Middle frontal gyrus (tissue), 1 donor: ENCODE results near the gene DCUN1D1.

Source experiments
- DNase-seq: peaks from one replicate; pipeline ENCODE4 v3.0.0-alpha.2; 2015; ENCODE audit warnings: low spot score; ENCODE audit errors: extremely low spot score

Gene DCUN1D1

DNA sequence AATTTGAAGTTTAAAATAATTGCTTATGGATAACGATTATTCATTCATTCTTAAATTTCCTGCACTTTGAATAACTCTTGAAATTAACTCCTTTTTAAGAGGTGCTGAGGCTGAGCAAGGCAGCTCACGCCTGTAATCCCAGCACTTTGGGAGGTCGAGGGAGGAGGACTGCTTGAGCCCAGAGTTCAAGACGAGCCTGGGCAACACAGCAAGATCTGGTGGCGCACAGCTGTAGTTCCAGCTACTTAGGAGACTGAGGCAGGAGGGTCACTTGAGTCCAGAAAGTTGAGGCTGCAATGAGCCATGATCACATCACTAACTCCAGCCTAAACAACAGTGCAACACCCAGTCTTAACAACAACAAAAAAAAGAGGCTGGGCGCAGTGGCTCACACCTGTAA is 8.0 kb downstream of the DCUN1D1 start:
- DNase-seq: no peak

DNA sequence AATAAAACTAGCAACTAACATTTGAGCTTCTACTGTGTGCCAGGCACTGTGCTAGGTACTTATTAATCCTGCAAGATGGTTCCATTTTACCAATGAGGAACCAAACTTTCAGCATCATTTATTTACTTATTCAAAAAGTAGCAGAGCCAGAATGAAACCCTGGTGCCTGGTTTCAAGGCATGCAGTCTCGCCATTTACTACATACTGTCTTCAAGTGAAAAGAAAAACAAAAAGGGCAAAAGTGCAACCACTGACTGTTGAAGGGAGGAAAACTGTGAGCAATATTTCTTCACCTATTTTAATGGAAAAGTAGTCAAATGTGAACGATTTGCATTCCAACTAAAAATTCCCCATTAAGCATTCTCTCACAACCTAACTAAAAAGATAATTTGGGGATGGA is 8.7 kb downstream of the DCUN1D1 start:
- DNase-seq: no peak

DNA sequence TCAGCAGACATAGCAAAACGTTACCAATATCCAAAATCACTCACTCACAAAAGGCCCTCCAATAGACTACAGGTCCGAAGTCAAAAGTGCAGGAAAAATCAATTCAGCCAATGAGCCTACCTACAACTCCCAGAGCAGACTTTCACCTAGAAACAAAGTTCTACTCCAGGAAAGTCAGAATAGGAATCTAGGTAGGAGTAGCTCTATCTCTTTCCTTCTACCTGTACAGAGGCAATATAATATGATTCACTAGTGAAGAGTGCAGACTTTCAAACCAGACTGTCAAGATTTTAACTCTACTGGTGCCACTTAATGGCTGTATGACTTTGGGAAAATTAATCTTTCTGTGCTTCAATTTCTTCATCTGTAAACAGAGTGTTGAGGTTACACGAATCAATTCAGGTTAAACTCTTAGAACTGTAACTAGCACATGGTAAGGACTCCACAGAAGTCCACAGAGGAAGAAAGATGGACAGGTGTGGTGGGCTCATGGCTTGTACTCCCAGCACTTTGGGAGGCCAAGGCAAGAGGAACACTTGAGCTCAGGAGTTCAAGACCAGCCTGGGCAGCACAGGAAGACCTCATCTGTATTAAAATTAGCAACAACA is 9.4 kb downstream of the DCUN1D1 start:
- no peak for DNase-seq

DNA sequence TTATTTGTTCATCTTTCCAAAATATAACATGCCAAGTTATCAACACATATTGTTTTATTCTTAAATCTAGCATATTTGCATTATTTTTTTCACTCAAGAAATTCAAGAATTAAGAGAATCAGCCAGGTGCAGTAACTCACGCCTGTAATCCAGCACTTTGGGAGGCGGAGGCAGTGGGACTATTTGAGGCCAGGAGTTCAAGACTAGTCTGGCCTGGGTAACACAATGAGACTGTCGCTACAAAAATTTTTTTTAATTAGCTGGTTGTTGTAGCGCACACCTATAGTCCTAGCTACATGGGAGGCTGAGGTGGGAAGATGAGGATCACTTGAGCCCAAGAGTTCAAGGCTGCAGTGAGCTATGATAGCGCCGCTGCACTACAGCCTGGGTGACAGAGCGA is 10.5 kb downstream of the DCUN1D1 start:
- DNase-seq: no peak

DNA sequence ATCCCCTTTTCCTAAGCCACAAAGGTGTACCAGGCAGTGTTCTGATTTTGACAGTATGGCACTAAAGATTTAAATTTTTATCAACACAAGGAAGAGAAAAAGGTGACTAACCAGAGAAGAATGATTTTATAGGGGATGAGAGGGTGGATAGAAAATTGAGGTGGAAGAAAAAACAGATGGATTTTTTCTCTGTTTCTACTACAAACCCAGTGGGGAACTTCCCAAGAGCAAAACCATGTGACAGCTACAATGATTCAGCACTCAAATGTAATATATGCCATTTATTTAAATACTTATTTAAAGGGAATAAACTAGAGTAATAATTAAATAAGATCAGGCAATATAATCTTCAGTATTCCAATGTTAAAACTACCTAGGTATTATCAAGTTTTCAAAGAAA is 11.1 kb downstream of the DCUN1D1 start:
- no peak for DNase-seq

DNA sequence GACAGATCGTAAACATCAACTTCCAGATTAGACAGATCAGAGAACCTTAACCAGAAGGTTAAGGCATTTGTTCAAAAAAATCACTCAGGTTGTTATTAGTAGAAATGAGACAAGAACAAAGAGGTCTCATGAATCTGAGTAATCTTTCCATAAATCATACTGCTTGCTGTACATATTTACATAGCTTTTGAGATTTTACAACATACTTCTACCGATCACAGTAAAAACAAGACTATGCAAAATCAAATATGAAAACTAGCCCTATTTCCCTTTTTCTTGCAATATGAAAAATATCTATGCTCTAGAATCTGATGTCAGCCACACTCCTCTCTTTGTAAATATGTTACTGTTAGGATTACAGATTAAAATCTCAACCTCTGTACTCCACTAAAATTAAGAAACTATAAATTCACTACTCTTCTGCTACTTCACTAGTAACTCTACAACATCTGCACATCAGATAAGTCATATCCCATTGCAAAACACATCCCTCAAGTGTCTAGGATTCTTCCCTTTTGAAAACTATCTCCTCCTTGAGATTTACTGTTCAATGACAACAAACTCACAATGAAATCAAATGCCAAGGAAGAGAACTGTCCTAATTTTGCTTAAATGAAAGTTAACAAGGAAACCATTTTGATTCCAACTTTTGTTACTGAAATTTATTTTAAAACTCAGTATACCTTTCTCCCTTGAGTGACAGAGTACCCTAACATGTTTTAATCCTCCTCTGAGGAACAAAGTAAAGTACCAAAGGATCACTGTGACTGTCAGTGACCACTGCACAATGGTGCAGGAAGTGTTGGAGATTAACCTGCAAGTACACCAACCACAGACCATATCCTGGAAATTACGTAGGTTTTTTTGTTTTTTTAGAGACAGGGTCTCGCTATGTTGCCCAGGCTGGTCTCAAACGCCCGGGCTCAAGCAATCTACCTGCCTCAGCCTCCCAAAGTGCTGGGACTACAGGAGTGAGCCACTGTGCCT is 12.8 kb downstream of the DCUN1D1 start:
- no peak for DNase-seq

DNA sequence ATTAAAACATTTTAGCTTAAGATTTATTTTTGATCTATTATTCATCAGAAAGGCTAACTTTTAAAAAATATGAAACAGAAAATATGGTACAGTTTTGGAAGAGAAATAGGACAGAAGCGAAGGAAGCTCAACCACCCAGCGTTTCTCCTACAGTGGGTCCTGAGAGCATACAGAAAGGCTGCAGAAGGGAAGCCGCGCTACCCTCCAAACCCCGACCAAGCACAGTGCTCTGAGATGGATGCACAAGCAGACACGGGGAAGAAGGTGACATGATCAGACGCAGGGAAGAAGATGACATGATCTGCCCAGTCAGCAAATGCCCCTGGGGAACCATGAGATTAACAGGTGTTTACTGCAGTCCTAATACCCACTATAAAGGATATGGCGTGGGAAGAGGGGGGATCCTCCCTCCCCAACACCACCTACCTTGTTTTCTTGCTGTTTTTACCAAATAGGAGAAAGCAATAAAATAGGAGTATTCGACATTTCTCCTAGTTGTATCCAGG is 14.4 kb downstream of the DCUN1D1 start:
- no peak for DNase-seq

DNA sequence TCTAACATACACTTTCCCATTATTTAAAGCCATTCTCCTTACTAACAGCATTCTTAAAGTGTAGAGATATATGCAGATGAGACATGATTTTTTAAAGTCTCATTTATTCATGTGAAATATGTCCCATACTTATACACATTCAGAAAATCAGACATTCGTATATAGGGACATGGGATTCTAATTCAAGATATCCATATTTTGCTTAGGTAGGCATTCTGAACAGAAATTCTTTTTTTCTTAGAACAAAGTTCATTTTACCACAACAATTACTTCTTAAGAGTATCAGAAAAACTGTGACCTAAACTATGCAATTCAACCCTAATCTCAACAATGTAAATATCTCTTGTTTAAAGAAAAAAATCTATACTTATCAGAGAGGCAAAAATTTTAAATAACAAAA is 16.2 kb downstream of the DCUN1D1 start:
- DNase-seq: no peak

DNA sequence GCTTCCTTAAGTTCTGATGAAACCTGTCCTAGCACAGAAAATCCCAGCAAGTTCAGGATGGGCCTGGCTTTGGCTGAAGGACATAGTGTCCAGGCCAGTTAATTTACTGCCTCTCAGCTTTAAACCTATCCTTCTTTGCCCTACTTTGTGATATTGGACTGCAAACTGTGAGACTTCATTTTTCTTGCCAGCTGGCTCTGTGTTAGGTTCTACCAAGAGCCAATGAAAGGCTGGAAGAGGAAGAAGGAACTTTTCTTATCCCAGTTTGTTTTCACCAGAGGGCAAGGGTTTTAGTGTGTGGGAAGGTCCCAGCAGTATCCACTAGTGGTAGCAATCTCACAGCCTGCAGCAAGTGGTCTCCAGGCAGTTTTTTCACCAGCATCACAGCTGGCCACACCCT is 18.2 kb downstream of the DCUN1D1 start:
- DNase-seq: no peak

DNA sequence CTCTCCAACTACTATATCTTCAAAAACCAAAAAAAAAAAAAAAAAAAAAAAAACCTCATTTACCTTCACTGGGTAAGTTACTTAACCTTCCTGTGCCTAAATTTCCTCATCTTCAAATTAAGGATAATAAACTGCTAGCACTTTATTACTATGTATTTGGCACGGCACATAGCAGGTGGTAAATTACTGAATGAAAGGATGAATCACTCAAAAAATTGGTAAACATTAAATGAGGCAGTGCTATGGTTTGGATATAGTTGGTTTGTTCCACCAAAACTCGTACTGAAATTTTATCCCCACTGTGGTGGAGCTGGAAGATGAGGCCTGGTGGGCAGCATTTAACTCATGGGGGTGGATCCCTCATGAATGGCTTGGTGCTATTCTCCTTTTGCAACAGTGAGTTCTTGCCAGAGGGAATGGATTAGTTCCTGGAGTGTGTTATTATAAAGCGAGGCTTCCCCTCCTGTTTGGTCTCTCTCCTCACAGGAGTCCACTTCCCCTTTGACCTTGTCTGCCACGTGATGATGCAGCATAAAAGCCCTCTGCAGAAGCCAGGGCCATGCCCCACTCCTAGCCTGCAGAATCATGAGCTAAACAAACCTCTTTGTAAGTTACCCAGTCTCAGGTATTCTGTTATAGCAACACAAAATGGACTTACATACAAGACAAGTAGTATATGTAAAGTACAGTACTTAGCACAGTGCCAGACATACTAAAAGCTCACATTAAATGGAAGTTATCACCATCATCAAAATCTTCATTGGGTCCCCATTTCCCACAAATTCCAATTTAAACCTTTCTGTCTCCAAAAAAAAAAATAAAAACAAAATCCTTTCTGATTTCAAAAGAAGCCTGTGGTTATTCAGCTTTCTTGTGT is 20.6 kb downstream of the DCUN1D1 start:
- DNase-seq: no peak

DNA sequence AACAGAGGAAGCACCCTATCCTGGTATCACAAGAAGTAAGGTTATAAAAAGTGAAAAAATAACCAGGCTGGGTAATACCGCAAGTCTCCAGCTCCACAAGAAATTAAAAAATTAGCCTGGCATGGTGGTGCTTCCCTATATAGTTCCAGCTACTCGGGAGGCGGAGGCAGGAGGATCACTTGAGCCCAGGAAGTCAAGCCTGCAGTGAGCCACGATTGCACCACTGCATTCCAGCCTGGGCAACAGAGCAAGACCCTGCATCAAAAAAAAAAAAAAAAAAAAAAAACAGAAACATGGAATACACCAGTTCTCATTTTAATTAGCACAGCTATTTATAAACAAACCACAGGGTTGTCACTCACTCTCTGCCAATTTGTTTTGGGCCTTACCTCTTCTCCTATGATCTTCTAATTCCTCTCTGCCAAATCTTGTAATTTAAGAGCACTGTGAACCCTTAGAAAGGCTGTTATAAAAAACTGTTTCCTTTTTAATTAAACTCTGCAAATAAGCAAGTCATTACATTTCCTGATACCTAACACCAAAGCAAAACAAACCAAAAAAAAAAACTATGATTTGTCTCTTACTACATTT is 22.6 kb downstream of the DCUN1D1 start:
- no peak for DNase-seq

DNA sequence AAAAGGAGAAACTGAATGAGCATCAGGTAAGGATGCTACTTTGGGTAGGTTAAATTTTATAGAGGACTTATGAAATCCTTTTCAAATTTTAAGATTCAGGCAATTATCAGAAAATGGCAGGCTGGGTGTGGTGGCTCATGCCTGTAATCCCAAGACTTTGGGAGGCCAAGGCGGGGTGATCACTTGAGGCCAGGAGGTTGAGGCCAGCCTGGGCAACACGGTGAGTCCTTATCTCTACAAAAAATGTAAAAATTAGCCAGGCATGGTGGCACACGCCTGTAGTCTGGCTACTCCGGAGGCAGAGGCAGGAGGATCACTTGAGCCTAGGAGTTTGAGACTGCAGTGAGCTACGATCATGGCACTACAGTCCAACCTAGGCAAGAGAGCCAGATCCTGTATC is 23.1 kb downstream of the DCUN1D1 start:
- DNase-seq: no peak

DNA sequence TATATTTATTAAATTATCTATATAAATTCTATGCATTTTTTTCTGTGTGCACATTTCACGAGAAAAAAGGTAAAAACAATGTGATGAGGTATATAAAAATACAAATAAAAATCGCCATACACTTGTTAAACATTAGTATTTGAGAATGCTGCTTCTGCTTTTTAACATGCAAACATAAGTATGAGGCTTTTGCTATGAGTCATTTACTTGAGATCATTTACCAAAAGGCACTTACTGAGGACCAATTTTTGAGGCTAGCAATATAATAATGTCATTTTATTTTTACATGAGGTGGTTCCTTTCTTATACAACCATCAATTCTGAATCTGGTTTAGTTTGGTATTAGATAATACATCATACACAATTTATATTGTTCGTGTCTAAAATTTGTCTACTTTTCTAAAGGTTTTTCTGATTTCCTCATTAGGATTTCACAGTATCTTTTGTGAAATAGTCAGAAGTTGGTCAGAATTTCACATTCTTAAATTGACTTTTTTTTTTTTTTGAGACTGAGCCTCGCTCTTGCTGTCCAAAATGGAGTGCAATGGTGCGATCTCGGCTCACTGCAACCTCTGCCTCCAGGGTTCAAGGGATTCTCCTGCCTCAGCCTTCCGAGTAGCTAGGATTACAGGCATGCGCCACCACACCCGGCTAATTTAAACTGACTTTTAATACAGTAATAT is 25.6 kb downstream of the DCUN1D1 start:
- DNase-seq: no peak

DNA sequence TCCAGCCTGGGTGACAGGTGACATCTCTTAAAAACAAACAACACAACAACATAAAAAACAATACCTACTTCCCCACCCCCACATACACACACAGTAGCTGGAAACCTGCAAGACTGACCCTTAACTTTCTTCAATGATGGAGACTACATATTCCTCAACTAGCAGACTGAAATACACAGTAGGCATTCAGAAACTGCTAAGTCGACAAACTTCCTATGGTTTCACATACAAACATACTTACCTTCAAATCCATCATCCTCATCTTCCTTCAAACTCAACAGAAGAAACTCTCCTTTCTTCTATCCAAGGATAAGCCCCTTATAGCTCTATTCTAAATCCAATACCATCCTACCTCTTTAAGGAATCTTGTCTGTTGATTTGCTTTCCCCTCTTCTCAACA is 30.6 kb downstream of the DCUN1D1 start:
- DNase-seq: no peak

DNA sequence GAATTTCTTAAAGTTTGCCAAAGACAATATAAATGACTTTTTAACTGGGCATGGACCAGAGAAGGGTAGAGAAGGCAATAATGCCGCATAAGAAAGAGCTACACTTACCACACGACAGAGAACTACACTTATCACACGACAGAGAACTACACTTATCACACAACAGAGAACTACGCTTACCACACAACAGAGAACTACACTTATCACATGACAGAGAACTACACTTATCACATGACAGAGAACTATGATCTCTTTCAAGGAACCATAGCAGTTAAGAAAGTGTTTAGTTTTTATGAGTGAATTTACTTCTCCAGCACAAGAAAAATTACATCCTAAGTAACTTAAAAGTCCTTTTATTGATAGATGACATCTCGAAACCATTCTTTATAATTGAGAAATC is 32.0 kb downstream of the DCUN1D1 start:
- DNase-seq: no peak

DNA sequence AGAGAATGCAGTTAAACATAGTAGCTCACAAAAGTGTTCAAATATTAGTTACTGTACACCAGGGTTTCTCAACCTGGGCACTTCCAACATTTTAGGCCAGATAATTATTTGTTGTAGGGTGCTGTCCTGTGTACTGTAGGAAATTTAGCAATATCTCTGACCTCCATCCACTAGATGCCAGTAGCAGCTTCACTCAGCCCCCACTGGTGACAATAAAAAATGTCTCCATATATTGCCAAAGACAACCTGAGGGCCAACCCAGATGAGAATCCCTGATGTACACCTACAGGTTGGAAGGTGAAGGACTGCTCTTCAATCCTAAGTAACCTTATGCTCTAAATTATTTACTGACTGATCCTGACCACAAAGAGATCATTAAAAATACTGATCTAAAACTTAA is 32.5 kb downstream of the DCUN1D1 start:
- DNase-seq: no peak

DNA sequence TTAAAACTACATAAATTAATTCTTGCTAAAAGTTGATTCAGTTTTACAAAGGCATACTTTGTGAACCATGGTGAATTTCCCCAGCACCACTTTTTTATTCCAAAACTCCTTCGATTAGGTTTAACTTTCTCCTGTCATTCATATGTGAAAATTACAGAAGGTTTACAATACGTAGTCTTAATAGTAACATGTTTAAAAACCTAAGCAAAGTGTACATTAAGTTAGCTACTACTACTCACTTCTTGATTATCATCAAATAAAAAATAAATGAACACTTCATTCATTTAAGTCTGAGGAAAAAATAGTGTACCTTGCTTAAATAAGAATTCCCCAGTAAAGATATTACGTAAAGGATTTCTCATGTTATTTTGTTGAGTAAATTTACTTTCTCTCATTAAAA is 38.6 kb downstream of the DCUN1D1 start:
- DNase-seq: no peak

DNA sequence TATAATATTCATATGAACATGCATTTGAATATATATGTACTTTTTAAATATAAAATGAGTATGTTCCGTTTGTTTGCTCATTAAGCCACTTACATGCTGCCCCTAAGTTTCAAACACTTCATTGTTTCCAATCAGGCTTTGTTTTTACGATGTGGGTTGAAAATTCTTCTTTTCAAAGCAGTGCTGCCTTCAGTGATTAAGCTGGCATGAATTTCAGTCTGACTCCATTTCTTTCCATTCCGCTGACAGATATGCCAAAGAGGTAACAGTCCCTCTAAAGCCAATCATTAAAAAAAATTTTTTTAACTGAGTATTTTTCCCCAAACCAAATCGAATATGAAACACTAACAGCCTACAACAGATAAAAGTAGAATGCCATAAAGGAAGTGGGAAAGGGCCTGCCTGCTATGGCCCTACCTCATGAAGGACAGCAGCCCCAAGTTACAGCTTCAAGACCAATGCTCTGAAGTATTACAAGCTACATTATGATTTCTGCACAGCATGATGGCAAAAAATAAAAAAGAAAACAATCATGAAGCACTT is 40.0 kb downstream of the DCUN1D1 start:
- DNase-seq: no peak

DNA sequence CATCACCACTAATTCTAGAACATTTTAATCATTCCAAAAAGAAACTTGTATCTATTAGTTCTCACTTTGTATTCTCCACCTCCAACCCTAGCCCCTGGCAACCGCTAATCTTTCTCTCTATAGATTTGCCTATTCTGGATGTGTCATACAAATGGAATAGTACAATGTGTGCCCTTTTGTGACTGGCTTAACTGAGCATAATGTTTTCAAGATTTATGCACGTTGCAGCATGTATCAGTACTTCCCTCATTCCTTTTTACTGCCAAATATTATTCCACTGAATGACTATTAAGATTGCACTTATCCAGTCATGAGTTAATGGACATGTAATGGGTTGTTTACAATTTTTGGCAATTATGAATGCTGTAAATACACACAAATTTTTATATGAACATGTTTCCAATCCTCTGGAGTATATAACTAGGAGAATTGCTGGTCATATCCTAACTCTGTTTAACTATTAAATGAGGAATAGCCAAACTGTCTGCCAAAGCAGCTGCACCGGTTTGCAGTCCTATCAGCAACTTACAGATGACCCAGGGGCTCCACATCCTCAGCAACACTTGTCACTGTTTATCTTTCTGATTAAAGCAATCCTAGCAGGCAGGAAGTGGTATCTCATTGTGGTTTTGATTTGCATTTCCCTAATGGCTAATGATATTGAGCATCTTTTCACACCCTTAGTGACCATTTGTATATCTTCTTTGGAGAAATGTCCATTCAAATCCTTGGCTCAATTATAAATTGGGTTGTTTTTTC is 42.9 kb downstream of the DCUN1D1 start:
- DNase-seq: no peak

DNA sequence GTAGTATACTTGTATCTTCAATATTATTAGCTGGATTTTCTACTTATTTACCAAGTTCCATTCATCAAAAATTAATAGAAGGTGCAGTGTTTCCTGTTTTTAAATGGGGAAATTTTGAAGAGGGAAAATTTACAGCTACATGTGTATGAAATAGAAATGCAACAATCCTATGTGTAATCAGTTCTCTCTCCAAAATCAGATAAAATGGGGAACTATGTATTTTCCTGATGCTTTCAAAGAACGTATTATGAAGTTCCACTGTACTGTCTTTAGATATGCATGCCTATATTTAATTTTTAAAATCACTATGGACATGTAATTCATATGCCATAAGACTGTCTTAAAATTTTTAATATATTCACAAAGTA is 43.4 kb downstream of the DCUN1D1 start:
- DNase-seq: no peak
